GM21526 (cell line): Measurements from ENCODE around the gene ACSM2A.
A peak's percentile ranks its signal among the peaks of the same experiment; 100 is the strongest.
"Not testable (repeated sequence)": the region's sequence is repeated elsewhere in the genome, so short reads cannot be mapped to it uniquely, and the experiment has no call there.

ENCODE experiments used
- ATAC-seq: cut with Tn5 transposase; IDR thresholded peaks from one replicate; pipeline ENCODE4 v1.9.1; 2021; ENCODE audit warnings: moderate library complexity; ENCODE audit not compliant: unreplicated experiment, low FRiP score

ACSM2A gene, protein sequence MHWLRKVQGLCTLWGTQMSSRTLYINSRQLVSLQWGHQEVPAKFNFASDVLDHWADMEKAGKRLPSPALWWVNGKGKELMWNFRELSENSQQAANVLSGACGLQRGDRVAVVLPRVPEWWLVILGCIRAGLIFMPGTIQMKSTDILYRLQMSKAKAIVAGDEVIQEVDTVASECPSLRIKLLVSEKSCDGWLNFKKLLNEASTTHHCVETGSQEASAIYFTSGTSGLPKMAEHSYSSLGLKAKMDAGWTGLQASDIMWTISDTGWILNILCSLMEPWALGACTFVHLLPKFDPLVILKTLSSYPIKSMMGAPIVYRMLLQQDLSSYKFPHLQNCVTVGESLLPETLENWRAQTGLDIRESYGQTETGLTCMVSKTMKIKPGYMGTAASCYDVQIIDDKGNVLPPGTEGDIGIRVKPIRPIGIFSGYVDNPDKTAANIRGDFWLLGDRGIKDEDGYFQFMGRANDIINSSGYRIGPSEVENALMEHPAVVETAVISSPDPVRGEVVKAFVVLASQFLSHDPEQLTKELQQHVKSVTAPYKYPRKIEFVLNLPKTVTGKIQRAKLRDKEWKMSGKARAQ

DNA sequence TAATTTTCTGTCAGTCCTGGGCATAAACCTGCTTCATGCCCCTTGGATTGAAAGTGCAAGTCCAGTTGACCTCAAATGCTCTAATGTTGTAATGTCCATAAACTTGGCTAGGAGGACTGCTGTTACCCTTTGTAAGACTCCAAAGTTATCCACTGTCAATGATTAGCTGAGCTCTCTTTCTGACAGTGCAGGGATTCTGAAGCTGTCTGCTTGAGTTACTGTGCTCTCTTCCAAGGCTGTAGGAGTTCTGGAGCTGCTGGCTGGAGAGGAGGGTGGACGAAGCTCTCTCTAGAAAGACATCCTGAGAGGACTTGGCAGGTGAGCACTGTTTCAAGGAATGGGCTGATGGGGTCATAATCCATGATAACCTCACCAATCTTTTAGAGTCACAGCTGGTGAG, at the start of gene ACSM2A:
Gene ACSM2A, plus strand, starts transcription at position 158 of the 400 bp plus-strand sequence. CDS start 8,594 bp downstream, outside the sequence.
- not testable (repeated sequence) for ATAC-seq

- ATAC-seq: no peak
Observed at GRCh38 chr16:20402651-20403050, 48.7 kb upstream of the ACSM2A start.

- ATAC-seq: no peak
Observed at GRCh38 chr16:20404637-20405036, 46.7 kb upstream of the ACSM2A start, which contains the start of gene PDILT. Gene PDILT, minus strand, starts transcription at chr16:20404737. Its CDS starts 5,437 bp downstream, at chr16:20399300.

DNA sequence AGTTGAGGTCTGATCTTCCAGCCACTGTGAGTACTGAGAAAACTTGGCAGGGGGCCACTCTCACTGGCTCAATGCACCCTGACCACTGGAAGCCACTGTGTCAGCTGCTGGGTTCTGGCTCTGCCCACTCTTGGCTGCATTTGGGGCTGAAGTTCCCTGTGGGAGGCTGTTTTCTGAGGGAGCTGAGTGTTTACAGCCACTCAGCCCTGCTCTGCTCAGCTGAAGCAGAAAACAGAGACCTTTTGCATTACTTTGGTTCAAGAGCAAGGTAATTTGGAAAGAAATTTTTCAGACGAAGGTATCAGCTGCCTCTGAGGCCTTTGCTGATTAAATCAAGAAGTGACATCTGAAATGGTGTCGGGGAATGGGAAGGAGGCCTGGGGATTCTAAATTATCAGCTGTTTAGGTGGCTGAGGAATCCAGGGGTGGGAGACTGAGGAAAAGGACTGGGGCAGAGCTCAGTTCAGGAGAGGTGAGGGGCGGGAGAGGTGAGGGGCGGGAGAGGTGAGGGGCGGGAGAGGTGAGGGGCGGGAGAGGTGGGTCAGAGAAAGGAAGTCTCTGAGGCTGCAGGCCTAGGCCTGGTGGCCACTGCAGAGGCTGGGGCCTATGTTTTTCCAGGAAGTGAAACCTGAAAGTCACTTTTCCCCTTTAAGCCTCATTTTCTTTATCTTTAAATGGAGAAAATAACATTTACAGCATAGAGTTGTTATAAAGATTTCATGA, 41.8 kb upstream of the ACSM2A start, which contains the start of gene ACSM5:
Gene ACSM5, plus strand, starts transcription at position 137 of the 723 bp plus-strand sequence. CDS start 1,951 bp downstream, outside the sequence.
- ATAC-seq: peak; percentile 28

- ATAC-seq: peak; percentile 77
Observed at GRCh38 chr16:20410121-20410723, 41.1 kb upstream of the ACSM2A start.

GRCh38 chr16:20411055-20411454, 40.3 kb upstream of the ACSM2A start:
- ATAC-seq: no peak

- ATAC-seq: no peak
Observed at GRCh38 chr16:20415541-20415940, 35.8 kb upstream of the ACSM2A start.

DNA sequence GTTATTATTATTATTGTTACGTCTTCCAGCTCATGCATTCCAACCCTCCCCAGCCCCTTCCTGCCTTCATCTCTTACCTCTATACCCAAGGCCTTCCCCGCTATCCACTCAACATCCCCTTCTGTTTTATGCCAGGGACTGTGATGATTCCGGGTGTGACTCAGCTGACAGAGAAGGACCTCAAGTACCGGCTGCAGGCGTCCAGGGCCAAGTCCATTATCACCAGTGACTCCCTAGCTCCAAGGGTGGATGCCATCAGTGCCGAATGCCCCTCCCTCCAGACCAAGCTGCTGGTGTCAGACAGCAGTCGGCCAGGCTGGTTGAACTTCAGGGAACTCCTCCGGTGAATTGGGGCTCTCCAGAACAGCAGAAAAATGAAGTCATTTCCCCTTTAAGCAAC, 32.2 kb upstream of the ACSM2A start:
- ATAC-seq: not testable (repeated sequence)

DNA sequence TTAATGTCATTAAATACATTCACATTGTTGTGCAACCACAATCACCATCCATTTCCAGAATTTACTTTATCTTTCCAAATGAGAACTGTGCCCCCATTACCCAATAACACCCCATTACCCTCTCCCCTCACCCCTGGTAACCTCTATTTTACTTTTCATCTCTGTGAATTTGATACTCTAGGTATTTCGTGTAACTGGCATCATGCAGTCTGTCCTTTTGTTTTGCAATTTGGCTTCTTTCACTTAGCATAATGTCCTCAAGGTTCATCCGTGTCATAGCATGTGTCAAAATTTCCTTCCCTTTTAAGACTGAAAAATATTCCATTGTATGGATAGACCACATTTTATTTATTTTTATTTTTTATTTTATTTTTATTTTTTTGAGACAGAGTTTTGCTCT, 29.6 kb upstream of the ACSM2A start:
- not testable (repeated sequence) for ATAC-seq

DNA sequence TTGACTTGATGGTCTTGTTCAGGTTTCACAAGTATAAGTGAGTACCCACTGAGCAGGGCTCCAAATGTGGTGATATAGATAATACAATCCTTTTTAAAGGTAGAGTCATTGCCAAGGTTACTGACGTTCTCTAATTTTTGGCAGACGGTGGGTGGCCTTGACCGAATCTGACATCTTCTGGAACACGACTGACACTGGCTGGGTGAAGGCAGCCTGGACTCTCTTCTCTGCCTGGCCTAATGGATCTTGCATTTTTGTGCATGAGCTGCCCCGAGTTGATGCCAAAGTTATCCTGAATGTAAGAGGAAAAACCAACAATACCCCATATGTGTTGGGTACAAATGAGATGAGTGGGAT, 27.6 kb upstream of the ACSM2A start:
- not testable (repeated sequence) for ATAC-seq

GRCh38 chr16:20424129-20424866, 27.0 kb upstream of the ACSM2A start:
- ATAC-seq: no peak

GRCh38 chr16:20427401-20427797, 23.9 kb upstream of the ACSM2A start:
- not testable (repeated sequence) for ATAC-seq

DNA sequence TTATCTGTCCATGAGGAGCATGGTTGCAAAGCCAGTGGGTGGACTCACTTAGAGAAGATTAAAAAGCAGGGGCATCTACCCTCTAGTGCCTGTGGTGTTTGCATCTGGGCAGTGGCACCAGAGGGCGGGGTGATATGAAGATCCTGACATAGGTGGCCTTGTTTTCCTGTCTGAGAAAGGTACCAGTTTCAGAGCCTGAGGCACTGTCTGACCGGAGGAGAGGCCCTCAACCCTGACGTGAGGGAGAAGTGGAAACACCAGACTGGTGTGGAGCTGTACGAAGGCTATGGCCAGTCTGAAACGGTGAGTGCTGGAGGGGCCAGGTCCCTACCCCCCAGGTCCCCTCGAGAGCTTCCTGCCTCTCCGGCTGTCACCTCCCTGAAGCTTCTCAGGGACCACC, 21.8 kb upstream of the ACSM2A start:
- ATAC-seq: not testable (repeated sequence)

GRCh38 chr16:20430480-20430879, 20.8 kb upstream of the ACSM2A start:
- ATAC-seq: not testable (repeated sequence)

- no peak for ATAC-seq
Observed at GRCh38 chr16:20430948-20431347, 20.4 kb upstream of the ACSM2A start.

DNA sequence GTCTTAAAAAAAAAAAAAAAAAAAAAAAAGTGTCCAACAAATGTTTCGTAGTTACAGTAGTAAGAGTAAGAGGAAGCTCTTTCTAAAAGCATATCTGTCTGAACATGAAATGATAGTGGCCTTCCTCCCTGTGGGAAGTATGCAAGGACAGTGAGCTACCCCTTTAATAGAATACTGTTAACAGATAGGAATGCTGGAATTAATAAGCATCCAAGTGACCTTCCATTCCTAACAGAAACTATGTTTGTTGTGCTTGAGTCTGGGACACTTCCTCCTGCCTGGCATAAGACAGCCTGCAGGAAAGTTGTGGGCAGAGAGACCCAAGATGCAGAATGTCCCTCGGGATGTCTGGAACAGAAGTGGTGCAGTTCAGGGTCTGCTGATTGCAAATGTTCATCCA, 12.4 kb upstream of the ACSM2A start:
- ATAC-seq: not testable (repeated sequence)

DNA sequence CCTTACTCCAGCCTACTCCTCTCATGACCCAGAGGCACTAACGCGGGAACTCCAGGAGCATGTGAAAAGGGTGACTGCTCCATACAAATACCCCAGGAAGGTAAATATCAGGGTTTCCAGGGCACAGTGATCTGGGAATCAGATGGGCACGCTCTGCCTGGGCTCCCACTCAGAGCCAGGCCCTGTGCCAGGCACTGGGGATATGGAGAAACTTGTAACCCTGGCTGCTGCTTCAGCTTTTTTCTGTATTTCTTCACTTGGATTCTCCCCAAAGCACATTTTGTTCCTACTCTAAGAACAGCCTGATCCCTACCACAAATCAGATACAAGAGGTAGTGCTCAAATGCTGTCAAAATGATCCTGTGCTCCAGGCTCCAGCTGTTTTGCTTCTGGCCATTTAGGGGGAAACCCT, 11.5 kb upstream of the ACSM2A start:
- ATAC-seq: not testable (repeated sequence)

GRCh38 chr16:20440731-20441130, 10.6 kb upstream of the ACSM2A start:
- ATAC-seq: not testable (repeated sequence)

- ATAC-seq: no peak
Observed at GRCh38 chr16:20441191-20441590, 10.1 kb upstream of the ACSM2A start.

DNA sequence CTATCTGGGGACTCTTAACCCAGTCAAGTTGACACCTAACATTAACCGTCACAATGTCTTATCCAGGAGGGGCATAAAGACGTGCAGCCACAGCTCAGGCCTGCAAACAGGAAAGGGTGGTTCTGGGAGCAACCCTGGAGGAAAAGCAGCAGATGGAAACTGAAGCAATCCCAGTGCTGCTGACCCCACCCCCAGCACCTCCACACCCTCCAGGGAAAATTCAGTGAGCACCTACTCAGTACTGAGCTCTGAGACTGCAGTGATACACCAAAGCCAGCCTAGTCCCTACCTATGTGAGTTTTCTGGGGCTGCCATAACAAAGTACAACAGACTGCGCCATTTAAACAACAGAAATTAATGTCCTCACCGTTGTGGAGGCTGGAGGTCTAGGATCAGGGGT, 9.5 kb upstream of the ACSM2A start:
- ATAC-seq: not testable (repeated sequence)
